ENCODE data around the gene REC8.
"Not testable (repeated sequence)": the region's sequence is repeated elsewhere in the genome, so short reads cannot be mapped to it uniquely, and the experiment has no call there.

REC8 gene

DNA sequence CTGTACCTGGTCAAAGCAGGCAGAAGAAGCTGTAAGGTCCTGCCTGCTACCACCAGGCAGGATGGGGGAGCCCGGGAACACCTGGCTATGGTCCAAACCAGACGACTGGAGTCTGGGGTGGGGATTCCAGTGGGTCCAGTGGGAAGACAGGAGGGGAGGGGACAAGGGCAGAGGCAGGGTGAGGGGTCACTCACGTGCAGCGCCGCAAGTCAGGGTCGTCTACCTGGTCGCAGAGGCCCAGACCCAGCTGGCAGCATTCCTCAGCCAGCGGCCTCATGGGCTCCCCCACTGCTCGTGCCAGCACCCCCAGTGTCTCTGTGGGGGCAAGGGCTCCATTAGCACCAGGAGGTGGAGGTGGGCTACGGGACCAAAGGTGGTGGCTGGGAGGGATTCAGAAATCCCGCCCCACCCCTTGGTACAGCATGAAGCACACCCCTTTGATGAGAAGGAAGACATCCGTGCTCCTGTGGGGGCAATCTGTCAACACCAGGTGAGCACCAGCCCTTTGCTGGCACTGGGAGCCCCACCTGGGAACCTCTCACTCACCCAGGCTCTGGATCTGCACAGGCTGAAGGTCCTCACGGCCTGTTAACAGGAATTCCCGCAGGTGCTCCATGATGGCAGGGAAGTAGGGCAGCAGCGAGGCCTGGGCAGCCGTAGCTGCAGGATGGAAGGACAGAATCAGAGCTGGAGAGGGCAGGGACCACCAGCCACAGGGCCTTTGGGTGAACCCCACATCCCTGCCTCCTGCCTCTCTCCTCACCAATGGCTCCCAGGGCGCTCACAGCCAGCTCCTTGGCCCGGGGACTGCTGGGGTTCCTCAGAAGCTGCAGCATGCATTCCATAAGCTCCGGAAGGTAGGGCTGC lies 12.5 kb downstream of the REC8 start:
- no peak for ATAC-seq
- DNase-seq = no peak

- no peak for ATAC-seq
Measured at GRCh38 chr14:24185026-24185425, 13.1 kb downstream of the REC8 start.

DNA sequence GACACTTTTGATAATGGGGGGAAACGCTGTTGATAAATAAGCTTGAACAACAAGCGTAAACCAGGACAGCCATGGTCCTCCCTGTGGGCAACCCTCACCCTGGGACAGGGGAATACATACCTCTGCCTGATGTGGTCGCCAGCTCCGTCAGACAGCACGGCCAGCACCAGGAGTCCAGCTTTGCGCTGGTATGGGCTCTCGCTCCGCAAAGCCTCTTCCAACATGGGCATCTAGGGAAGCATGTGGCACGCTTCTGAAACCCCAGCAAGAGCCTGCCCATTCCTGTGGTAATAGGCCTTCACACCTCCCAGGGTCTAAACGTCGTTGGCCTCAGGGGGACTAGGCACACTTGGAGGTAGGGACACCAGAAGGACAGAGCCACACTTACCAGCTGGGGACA lies 13.9 kb downstream of the REC8 start:
- no peak for ATAC-seq

More at GRCh38 chr14:24185026-24185425, 13.1 kb downstream of the REC8 start:
- no peak for DNase-seq

GRCh38 chr14:24186831-24187538 lies 15.1 kb downstream of the REC8 start:
- no peak for ATAC-seq

More for the DNA sequence above, 13.9 kb downstream of the REC8 start:
- DNase-seq = no peak

DNA sequence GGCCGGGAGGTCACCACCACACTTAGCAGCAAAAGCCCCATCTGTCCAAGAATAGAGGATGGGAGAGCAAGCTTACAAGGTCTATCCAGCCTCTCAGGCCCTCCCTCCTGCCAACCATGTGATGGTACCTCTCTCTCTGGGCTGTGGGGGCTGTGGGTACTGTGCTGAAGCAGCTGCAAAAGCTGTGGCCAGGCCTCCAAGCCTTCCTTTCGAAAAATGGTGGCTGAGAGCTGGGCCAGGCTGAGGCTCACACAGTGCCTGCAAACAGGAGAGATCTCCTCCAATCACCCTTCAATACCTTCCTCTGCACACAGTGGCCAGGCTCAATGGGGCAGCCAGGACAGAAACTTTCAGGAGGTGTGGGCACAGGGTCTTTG lies 15.6 kb downstream of the REC8 start:
- ATAC-seq (no peak), DNase-seq (no peak)

More at GRCh38 chr14:24186831-24187538, 15.1 kb downstream of the REC8 start:
- no peak for DNase-seq

DNA sequence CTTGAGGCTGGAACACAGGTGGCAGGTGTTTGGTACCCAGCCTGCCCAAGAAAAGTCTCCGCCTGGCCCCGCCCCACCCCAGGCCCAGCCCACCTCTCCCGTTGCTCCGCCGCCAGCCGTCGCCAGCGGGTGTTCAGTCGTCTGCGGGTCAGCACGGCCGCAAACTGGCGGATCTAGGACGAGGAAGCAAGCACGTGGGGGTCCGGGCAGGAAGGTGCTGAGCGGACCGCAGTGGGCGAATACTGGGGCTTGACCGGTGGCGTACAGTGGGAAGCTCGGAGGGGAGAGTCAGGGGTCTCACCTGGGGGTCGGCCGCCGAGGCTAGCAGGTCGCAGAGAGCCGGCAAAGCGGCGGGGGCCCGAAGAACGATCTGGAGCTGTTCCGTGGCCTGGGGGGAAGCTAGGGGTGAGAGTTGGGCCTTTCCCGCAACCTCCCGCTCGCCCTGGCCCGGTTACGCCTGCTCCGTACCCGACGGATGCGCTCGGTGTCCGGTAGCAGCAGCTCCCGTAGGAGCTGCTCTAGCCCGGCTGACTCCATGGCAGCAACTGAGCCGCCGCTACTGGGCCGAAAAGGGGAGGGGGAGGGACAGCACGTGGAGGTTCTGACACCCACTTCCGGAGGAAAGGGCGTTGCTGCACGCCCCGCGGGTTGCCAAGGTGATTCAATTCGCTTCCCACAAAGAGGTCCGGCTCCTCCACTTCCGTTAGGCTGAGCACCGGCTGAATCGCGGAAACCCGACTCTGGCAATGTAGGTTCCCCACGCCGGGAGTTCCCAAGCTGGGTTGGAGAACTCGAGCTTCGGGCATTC lies 16.6 kb downstream of the REC8 start, which contains the start of gene IPO4:
Gene IPO4, minus strand, starts transcription at position 566 of the 808 bp plus-strand sequence. Its CDS starts 29 bp downstream, at position 537.
- DNase-seq (peak; percentile 94), ATAC-seq (peak; percentile 96)

GRCh38 chr14:24189059-24189375 lies 17.1 kb downstream of the REC8 start:
- DNase-seq (no peak), ATAC-seq (no peak)

- no peak for DNase-seq
- ATAC-seq = no peak
Measured at GRCh38 chr14:24189460-24189859, 17.6 kb downstream of the REC8 start.

GRCh38 chr14:24190416-24190815 lies 18.5 kb downstream of the REC8 start:
- no peak for ATAC-seq

GRCh38 chr14:24192933-24193332 lies 21.1 kb downstream of the REC8 start:
- ATAC-seq = no peak
- DNase-seq = no peak

More at GRCh38 chr14:24190416-24190815, 18.5 kb downstream of the REC8 start:
- DNase-seq = no peak

GRCh38 chr14:24194186-24194872 lies 22.4 kb downstream of the REC8 start:
- DNase-seq (no peak), ATAC-seq (no peak)

DNA sequence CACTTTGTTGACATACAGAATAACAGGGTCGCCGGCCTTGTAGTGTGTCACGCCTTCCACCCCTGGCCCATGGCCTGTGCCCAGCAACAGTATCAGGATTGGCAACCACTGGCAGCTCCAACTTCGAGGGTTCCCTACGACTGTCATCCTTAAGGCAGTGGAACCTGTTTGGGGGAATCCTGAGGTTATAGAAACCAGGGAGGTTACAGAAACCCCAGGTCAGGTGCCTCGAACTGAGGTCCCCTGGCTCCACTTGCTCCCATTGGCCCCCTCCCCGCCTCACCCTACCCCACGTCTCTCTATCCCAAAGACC lies 22.9 kb downstream of the REC8 start:
- ATAC-seq (no peak), DNase-seq (no peak)

DNA sequence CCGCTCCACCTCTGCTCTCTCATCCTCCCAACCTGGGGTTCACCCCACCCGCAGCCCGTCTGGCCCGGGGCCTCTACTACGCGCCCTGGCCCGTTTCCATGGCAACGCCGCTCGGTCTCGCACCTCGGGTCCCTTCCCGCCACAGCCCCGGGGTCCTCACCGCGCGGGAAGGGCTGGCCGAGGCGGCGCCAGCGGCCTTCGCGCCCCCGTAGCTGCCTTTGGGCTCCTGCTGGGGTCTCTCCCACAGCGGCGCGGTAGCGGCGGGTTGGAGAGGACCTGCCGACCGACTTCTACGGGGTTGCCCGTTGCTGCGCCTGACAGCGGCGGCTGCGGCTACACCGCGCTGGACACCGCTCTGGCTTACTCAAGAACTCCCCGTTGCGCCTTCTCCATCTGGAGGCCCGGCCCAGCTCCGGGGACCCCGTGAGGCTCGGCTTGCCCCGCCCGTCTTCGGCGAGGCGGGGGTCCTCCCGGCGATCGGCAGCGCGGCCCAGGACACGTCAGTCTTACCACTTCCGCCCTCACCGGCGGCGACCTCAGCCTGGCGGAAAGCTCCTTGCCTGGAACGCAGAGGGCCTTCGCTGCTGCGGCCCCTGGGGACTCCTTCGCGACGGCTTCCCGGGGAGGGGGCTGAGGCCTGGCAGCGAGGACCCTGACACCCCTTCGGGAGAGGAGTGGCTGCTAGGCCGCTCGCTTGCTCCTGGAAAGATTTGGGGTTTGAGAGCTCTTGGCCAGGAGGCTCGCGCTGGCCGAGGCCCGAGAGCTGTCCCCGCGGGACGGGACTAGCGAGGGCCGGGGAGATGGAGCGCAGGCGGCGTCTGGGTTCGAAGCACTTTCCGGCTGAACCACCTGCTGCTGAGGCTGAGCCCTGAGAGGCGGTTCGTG lies 23.5 kb downstream of the REC8 start, which contains the start of gene TM9SF1:
Gene TM9SF1, minus strand, starts transcription at position 256 of the 885 bp plus-strand sequence. CDS start 422 bp downstream, outside the sequence.
- DNase-seq (peak; percentile 90), ATAC-seq (peak; percentile 90)

- DNase-seq = no peak
- no peak for ATAC-seq
Measured at GRCh38 chr14:24196071-24197055, 24.5 kb downstream of the REC8 start.

- DNase-seq (no peak), ATAC-seq (no peak)
Measured at GRCh38 chr14:24197056-24197450, 25.2 kb downstream of the REC8 start.

DNA sequence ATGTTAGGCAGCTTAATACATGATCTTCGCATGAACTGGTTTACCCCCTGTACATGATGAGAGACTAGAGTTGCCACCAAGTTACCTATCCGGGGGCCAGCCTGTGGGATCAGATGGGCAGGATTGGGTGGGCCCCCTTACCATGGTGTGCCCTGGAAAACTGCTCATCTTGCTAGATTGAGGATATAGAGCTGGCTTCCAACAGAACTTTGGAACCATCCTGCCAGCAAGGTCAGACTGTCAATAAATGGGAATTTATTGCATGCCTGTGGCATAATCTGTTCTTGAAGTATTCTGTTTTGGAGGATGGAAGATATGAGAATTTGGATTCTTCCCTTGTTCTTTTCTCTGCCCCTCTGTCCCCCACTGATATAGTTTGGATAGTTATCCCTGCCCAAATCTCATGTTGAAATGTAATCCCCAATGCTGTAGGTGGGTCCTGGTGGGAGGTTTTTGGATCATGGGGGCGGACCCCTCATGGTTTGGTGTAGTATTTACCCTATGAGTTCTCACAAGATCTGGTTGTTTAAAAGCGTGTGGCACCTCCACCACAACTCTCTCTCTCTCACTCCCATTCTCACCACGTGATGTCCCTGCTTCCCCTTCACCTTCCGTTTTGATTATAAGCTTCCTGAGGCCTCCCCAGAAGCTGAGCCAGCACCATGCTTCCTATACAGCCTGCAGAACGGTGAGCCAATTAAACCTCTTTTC lies 27.1 kb downstream of the REC8 start:
- DNase-seq (no peak), ATAC-seq (no peak)

DNA sequence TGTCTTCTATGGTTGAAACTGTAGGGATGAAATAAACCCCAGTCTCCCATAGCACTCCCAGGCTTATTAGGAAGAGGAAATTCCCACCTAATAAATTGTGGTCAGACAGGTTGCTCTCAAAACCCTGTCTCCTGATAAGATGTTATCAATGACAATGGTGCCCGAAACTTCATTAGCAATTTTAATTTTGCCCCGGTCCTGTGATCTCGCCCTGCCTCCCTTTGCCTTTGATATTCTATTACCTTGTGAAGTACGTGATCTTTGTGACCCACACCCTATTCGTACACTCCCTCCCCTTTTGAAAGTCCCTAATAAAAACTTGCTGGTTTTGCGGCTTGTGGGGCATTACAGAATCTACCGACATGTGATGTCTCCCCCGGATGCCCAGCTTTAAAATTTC lies 30.7 kb downstream of the REC8 start:
- ATAC-seq, DNase-seq: not testable (repeated sequence)

DNA sequence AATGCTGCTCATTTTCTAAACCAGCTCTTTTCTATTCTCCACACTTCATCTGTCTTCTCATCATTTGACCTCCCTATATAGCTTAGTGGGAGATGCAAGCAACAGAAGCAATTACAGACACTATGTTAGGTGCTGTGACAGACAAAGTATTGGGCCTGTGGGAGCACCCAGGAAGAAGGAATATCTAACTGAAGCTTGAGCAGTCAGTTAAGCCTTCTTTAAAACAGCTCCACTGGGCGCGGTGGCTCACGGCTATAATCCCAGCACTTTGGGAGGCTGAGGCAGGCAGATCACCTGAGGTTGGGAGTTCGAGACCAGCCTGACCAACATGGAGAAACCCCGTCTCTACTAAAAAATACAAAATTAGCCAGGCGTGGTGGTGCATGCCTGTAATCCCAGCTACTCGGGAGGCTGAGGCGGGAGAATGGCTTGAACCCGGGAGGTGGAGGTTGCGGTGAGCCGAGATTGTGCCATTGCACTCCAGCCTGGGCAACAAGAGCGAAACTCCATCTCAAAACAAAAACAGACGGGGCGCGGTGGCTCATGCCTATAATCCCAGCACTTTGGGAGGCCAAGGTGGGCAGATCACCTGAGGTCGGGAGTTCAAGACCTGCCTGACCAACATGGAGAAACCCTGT lies 31.5 kb downstream of the REC8 start:
- ATAC-seq, DNase-seq: not testable (repeated sequence)
